Neural crest cell (in vitro differentiated cells): ENCODE measurements around the gene CADPS. TPM values are rescaled to one million over a fixed set of nuclear protein-coding genes. Genes with fewer than 3 reads are reported as not detected.

ENCODE experiments used
- DNase-seq: peaks from one replicate; pipeline ENCODE4 v3.0.0; 2021; ENCODE audit warnings: low read depth, mixed read lengths, low spot score
- H3K27ac Mint-ChIP-seq: one replicate; pipeline ENCODE4 v1.8.0; 2021; ENCODE audit warnings: mild to moderate bottlenecking, mixed read lengths; ENCODE audit not compliant: unreplicated experiment
- H3K27me3 Mint-ChIP-seq: 2 replicates; pipeline ENCODE4 v1.8.0; 2021; ENCODE audit warnings: low read depth, mild to moderate bottlenecking, mixed read lengths
- H3K36me3 Mint-ChIP-seq: 2 replicates; pipeline ENCODE4 v1.8.0; 2021; ENCODE audit warnings: low read depth, mild to moderate bottlenecking, mixed read lengths
- H3K4me1 Mint-ChIP-seq: 2 replicates; pipeline ENCODE4 v1.8.0; 2021; ENCODE audit warnings: mixed read lengths
- H3K4me3 Mint-ChIP-seq: one replicate; pipeline ENCODE4 v1.8.0; 2021; ENCODE audit warnings: mild to moderate bottlenecking, mixed read lengths
- H3K9me3 Mint-ChIP-seq: 2 replicates; pipeline ENCODE4 v1.8.0; 2021; ENCODE audit warnings: mixed read lengths
- CTCF ChIP-seq: fragments of 200-600 bp; sonication (generic); conservative IDR thresholded peaks from 2 replicates; pipeline ENCODE4 v1.5.0; 2021; ENCODE audit warnings: antibody characterized with exemption, mild to moderate bottlenecking
- total RNA-seq: library from RNA; stranded (reverse); gene quantifications from 2 replicates; pipeline ENCODE4 v1.2.1, GENCODE V29; 2021

Gene CADPS
- total RNA-seq, 1 donor from 2014 or later: 9.3 TPM

GRCh38 chr3:62812631-62813030, 62.6 kb downstream of the CADPS start:
- H3K9me3 Mint-ChIP-seq: no peaks in the 10 kb centered on the region
- H3K27me3 Mint-ChIP-seq: peaks cover 4% of the 10 kb centered on the region
- H3K4me1 Mint-ChIP-seq: no peaks in the 10 kb centered on the region
- no peak overlapping the region for H3K4me3 Mint-ChIP-seq
- H3K36me3 Mint-ChIP-seq: no peaks in the 10 kb centered on the region
- TF ChIP-seq CTCF: no peak
- DNase-seq: no peak
- no peak overlapping the region for H3K27ac Mint-ChIP-seq

GRCh38 chr3:62811119-62811518, 64.1 kb downstream of the CADPS start:
- no peak for TF ChIP-seq CTCF
- Mint-ChIP-seq H3K9me3 (no peaks in the 10 kb centered on the region), H3K36me3 (no peaks in the 10 kb centered on the region), H3K4me3 (no peak overlapping the region), H3K27ac (no peak overlapping the region), H3K27me3 (no peaks in the 10 kb centered on the region), H3K4me1 (no peaks in the 10 kb centered on the region)
- DNase-seq: no peak

- Mint-ChIP-seq H3K27ac (no peak overlapping the region), H3K27me3 (no peaks in the 10 kb centered on the region), H3K4me1 (peaks cover 10% of the 10 kb centered on the region), H3K36me3 (no peaks in the 10 kb centered on the region), H3K4me3 (no peak overlapping the region), H3K9me3 (no peaks in the 10 kb centered on the region)
- no peak for DNase-seq
- TF ChIP-seq CTCF: no peak
Observed at GRCh38 chr3:62809369-62809768, 65.8 kb downstream of the CADPS start.

- Mint-ChIP-seq H3K9me3 (peaks cover 5% of the 10 kb centered on the region), H3K36me3 (no peaks in the 10 kb centered on the region), H3K27ac (no peak overlapping the region), H3K4me3 (no peak overlapping the region), H3K27me3 (no peaks in the 10 kb centered on the region), H3K4me1 (peaks cover 16% of the 10 kb centered on the region)
- TF ChIP-seq CTCF: no peak
- DNase-seq: no peak
Observed at GRCh38 chr3:62805580-62806277, 69.5 kb downstream of the CADPS start.

GRCh38 chr3:62805106-62805505, 70.1 kb downstream of the CADPS start:
- DNase-seq: no peak
- Mint-ChIP-seq H3K4me1 (peaks cover 16% of the 10 kb centered on the region), H3K27me3 (no peaks in the 10 kb centered on the region), H3K27ac (no peak overlapping the region), H3K4me3 (no peak overlapping the region), H3K36me3 (no peaks in the 10 kb centered on the region), H3K9me3 (peaks cover 5% of the 10 kb centered on the region)
- TF ChIP-seq CTCF: no peak
